NCI-H2196 treated with DMSO at 0.1 percent for 48 hours (cell line): ENCODE measurements around the gene MED9.
"Not testable (repeated sequence)": the region's sequence is repeated elsewhere in the genome, so short reads cannot be mapped to it uniquely, and the experiment has no call there.

Experiments
- DNase-seq: peaks from one replicate; lab custom pipeline; 2025; ENCODE audit not compliant: unreplicated experiment; lab: John Stamatoyannopoulos, UW

The MED9 gene, protein sequence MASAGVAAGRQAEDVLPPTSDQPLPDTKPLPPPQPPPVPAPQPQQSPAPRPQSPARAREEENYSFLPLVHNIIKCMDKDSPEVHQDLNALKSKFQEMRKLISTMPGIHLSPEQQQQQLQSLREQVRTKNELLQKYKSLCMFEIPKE

DNA sequence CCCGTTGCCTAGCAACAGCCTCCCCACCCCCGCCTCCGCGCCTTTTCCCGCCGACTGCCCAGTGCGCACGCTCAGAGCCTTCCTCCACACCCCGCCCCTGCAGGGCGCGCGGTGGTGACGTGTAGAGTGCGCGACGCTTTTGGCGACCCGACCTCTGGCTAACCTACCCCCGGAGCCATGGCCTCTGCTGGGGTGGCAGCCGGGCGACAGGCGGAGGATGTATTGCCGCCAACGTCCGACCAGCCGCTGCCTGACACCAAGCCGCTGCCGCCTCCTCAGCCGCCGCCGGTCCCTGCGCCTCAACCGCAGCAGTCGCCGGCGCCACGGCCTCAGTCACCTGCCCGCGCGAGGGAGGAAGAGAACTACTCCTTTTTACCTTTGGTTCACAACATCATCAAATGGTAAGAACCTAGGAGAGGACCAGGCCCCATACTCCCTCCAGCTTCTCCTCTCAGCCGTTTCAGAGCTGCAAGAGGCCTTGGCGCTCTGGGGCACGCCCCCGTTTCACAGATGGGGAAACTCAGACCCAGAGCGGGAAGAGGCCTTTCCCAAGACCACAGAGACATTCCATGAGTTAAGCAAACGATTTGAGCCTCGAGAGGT, at the start of gene MED9:
MED9 (plus strand) TSS at position 136 of the 603 bp plus-strand sequence; CDS start at position 178, 42 bp downstream.
- peak; percentile 39 for DNase-seq

DNA sequence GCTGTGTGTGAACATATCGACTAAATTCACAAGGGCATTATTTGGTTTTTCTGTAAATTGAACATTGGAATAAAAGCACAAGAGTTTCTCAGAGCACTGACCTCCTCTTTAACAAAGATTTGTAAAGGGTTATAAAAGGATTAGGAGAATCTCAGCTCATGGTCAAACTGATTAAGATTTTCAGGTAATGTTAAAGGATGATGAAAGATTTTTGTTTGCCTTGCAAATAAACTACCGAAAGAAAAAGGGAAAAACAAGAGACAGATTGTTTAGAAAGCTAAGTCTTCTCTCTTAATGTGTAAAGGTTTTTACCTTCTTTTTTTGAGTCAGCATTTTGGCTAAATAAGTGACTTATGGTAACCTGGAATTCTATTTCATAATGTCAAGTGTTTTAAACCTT, 47.6 kb upstream of the MED9 start:
- DNase-seq, result no peak

DNA sequence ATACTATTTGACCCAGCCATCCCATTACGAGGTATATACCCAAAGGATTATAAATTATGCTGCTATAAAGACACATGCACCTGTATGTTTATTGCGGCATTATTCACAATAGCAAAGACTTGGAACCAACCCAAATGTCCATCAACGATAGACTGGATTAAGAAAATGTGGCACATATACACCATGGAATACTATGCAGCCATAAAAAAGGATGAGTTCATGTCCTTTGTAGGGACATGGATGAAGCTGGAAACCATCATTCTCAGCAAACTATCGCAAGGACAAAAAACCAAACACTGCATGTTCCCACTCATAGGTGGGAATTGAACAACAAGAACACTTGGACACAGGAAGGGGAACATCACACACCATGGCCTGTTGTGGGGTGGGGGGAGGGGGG, 45.9 kb upstream of the MED9 start:
- not testable (repeated sequence) for DNase-seq

DNA sequence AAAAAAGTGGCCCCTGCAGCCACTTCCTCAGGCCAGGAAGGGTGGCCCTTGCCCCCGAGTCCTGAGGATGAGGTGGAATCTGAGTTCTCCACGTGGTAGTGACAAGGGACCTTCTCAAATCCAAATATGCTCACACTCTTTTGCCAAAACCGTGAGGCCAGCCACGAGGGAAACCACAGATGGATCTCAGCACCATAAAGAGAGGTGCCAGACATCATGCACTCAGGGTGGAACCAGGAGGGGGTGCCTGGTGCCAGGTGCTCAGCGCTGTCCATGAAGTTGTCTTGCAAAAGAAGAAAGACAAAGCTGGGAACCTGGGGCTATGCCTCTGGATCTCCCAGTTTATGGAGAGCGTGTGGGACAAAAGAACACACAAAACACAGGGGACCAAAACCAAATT, 45.2 kb upstream of the MED9 start:
- no peak for DNase-seq

DNA sequence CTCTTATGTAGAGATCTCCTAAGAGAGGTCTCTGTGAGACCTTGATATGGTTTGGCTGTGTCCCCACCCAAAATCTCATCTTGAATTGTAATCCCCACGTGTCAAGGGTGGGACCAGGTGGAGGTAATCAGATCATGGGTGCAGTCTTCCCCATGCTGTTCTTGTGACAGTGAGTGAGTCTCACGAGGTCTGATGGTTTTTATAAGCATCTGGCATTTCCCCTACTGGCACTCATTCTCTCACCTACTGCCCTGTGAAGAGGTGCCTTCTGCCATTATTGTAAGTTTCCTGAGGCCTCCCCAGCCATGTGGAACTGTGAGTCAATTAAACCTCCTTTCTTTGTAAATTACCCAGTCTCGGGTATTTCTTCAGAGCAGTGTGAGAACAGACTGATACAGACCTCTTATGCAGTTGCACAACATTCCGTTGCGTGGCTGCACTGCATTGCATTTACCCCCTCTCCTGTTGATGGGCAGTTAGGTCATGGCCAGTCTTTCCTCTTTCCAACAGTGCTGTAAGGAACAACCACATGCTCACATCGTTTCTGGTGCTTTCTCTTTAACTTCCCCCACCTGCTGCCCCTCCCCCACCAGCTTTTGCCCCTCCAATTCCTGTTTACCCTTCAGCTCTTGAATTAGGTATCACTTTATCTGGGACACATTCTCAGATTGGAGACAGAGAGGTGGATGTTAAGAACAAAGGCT, 43.6 kb upstream of the MED9 start:
- DNase-seq, result no peak

DNA sequence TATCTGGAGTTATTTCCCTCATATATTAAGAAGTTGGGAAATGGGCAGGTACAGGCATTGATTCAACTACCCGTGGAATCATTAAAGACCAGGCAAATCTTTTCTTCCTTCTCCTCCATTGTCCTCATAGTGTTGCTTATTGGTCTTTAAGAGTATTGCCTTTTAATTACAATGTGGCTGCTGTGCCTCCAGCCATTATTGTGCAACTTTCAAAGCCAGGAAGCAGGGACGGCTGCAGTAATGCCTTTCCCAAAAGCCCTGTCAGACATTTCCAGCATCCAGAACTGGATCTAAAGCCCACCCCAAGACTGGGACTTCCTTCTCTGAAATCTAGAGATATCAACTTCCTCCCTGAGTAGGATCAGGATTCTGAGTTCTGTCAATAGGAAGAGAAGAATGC, 42.3 kb upstream of the MED9 start:
- no peak for DNase-seq

DNA sequence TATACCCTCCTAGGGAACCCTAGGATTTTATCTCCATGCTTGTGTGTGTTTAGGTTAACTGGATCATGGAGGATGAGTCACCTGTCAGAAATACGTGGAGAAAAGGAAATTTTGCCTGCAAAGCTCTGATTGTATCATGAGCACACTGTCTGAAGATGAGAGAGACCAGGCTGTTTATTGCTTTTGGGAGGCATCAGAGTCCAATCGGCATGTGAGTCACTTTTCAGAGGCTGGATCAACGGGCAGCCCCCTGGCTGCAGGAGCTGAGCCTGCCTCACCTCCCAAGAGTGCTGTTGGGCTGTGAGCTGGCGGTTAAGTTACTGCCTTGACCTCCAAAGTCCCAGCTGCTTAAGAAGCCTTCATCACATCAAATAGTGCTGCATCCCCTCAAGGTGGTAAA, 41.5 kb upstream of the MED9 start:
- no peak for DNase-seq

DNA sequence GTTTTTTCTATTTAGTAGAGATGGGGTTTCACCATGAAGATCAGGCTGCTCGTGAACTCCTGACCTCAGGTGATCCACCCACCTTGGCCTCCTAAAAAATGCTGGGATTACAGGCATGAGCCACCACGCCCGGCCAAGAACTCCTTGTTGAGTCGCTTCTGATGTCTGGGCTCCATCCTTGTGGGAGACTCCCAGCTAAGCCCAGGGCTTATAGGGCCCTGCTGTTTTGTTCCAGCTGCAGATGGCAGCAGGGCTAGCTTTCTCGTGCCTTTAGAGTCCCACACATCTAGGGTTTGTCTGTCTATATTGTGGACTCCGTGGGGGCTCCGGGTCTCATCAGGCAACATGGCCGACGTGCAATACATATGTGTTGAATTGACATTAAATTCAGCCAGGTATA, 39.3 kb upstream of the MED9 start:
- no peak for DNase-seq

DNA sequence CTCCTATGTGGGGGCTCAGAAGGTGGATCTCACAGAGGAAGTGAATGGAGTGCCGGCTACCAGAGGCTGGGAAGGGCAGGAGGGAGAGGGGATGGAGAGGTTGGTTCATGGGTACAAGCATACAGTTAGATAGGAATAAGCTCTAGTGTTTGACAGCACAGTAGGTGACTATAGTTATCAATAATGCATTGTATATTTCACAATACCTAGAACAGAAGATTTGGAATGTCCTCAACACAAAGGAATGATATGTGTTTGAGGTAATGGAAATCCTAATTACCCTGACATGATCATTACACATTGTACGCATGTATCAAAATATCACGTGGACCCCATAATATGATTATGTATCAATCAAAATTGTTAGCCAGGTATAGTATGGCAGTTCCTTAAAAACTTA, 38.9 kb upstream of the MED9 start:
- no peak for DNase-seq

DNA sequence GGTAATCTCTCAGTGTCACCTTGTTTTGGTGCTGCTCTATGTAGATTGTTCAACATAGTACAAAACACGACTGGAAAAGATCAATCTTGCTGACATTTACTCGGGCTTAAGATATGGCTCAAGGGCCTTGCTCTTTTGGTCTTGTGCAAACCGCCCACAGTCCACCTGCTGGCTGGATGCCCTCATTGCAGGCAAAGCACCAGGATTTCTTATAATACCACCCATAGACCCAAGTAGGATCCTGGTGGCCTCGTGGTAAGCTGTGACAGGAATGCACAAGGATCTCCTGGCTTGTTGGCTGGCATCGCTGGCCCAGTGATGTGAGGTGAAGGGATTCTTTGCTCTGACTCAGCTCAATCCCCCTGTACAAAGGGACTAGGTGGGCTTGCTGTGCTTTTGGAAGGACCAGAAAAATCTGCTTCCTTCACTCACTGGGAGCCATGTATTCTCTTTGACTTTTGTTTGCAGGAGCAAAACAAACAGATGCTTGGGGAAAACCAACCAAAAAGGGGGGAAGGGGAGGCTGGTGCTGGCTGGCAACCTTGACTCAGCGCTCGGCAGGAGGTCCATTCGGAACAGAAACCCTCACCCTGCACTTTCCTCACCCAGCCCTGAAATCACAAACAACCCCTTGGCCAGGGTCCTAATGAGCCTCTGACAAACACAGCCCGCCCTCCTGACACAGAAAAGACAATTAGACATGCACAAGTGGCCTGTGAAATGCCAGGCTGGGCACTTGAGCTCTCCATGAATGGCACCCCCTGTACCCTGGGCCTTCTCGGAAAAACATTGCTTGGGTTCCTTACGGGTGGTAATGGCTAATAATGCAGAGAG, 36.6 kb upstream of the MED9 start:
- peak; percentile 50 for DNase-seq

DNA sequence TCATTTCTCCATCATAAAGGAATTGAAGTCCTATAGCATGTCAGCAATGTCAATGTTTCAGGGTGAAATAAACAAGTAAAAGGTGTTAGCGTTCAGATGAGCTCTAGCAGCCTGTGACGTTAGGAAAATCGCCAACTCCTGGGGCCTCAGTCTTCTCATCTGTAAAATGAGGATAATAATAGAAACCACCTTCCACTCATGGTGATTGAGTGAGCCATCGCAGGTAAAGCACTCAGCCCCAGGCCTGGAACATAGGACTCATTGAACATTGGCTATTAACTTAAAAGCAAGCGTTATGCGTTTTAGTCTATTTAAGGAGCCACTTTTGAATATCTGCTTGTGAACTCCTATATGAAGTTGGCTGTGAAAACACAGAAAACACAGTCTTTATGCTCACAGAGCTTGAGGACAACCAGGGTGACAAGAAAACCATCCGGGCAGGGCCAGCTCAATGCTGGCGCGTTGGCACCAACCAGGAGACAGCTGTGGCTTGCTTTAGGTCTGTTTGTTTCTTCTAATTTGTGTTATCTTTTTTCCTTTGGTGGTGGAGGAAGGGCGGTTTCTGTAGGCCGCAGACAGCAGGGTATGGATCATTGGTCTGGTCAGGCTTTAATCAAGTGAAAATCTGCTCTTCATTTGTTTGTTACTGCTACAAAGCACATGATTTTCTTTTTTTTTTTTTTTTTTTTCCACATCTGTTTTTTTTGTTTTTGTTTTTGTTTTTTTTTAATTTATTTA, 35.7 kb upstream of the MED9 start:
- no peak for DNase-seq

DNA sequence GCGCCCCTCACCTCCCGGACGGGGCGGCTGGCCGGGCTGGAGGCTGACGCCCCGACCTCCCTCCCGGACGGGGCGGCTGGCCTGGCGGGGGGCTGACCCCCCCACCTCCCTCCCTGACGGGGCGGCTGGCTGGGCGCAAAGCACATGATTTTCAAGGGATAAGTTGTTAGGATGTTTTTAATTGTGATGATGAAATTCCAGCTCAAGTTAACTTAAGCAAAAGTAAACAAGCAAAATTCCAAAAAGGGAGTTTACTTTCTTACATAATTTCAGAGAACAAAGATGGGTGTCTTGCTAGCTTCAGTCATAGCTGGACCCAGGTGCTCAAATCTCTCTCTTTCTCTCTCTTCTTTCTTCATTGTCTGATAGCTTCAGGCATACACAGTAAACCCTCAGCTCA, 33.6 kb upstream of the MED9 start:
- DNase-seq, result no peak

DNA sequence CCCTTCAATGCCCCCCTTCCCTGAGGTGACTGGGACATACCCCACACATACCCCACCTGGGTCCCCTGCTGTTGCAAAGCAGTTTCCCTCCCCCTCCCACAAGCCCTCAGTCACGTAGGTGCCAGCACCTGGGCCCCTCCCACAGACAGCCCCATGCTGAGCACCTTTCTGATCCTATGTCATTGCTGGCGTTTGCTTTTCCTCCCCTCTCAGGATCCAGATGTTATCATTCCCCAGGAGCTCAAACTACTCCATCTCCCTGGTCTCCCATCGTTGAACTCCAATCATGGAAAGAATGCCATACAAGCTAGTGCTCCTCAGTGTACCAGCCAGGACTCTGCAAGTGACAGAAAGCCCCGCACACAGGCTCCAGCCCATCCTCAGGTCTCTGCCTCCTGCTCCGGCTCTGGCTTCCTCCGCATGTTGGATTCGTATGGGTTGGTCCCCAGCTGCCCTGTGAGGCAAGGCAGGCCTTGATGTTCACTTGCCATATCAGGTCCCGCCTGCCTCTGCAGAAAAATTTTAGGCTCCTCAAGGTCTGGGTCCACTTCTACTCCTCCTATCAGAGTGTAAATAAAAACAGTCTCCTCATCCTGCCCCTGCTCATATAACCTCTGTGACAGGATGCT, 31.4 kb upstream of the MED9 start:
- no peak for DNase-seq

DNA sequence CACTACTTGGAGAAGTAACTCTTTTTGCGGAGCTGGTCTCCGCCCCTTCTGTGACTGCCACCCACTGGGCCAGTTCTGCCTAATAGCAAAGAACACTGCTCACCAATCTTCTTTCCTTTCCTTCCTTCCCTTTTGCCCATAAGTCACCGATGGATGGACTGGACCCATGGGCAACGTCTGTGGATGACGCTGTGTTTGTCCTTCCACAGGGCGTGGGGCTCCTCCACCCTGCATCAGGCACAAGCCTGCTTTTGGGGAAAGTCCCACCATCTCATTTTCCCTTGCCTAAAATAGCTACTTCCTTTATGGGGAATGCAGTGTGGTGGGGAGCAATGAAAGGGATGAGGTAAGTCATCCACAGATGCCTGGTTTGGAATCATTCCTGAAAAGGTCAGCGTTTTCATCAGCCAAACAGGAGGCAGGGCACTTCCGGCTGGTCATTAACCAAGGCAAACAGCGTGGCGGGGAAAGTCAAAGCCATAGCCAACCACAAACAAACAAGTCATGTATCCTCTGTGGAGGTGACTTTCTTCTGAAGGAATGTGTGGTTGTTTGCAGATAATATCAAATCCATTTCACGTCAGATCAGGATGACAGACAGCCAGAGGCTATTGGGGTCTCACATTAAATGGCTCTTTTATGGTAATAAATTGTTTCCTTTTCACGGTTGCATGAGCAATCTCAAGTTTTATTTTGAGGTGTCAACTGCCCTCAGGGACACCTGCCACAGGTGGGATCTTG, 30.7 kb upstream of the MED9 start:
- peak; percentile 73 for DNase-seq

DNA sequence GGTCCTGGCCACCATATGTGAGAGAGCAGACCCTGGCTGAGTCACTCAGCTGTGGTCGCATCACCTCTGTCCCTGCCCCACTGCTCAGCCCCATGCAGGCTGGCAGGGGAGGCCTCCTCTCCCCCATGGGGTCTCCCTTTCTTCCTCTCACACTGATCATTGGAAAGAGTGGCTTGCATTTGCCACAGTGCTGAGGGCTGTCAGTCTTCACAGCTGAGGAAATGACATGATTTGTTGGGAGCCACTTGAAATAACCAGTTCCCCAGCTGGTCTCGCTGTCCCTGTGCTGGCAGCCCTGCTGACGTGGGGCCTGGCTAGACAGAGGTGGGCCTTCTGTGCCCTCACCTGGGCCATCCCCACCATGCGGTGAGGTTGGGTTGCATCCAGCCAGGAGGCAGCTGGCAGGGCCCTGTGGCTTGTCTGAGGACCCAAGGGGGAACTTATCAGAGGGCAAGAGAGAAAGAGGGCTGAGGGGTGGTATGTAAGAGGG, 30.1 kb upstream of the MED9 start:
- DNase-seq, result no peak

DNA sequence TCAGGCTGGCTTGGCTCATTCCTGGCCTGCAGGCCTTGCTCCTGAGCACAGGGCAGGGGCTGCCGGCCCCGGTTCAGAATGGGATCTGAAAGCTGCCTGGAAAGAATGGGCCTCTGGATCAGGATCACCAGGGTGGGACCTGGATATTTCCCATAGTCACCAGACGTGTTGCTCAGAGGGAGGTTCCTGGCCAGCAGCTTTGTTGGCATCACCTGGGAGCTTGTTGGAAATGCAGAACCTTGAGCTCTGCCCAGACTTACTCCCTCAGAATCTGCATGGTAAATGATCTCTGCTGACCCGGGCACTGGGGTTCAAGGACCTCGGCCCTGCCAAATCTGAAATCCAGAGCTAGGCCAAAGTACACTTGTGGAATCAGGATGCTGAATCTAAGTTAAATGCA, 29.5 kb upstream of the MED9 start:
- DNase-seq, result no peak

DNA sequence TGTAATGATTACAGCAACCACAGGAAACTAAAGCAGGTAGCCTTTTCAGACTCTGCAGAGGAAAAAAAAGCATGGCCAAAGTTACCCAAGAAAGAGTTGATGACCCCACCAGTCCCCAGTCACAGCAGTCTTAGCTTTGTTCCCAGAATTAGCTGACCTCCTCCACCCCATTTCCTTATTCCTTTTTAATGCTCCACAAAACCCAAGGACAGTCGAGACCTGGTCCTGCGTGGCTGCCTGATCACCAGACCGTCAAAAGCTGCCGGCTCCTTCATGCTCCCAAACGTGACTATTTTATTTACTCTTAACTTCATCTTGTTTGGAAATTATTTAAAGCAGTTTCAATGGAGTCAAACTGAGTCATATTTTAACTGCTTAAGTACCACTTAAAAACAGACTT, 28.7 kb upstream of the MED9 start:
- DNase-seq, result no peak

DNA sequence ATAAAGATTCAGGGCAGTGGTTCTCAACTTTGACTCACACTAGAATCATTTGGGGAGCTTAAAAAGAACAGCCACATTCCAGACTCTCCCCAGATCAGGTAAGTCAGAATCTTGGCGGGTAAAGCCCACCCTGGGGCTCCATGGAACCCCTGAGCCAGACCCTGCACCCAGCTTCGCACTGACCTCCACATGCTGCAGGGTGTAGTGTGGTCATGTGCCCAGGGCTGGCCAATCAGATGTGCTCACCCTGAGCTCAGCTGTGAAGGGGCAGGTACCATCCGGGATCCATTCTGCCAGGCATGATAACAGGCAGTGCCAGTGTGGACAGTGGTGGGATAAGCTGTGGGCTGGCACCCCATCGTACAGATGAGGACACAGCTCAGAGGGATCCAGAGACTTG, 28.1 kb upstream of the MED9 start:
- DNase-seq, result no peak

DNA sequence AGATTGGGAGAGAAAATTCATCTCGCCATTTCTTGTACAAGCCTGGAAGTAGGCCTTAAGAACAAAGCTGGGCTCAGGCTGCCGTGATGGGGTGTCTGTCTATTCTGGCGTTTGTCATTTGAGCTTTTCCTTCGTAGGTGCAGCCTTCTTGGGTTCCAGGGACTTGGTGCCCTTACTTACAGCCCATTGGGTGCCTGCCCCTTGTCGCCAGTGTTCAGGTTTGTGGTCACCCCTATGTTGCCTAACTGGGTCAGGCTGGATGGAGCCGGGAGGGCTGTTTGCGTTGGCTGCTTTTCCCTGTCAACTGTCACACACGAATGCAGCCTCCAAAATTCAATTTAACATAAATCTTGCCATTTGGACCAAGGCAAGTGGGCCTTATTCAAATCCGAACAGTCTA, 23.7 kb upstream of the MED9 start:
- DNase-seq, result no peak

DNA sequence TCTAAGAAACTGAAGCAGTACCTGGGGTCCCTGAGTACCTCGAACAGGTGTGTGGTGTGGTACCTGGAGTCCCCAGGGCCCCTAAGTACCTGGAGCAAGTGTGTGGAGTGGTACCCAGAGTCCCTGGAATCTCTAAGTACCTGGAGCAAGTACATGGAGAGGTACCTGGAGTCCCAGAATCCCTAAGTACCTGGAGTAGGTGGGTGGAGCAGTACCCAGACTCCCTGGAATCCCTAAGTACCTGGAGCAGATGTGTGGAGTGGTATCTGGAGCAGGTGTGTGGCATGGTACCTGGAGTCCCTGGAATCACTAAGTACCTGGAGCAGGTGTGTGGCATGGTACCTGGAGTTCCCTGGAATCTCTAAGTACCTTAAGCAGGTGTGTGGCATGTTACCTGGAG, 22.5 kb upstream of the MED9 start:
- no peak for DNase-seq
